NCI-H1048 (cell line): ENCODE data around the gene ENAM.
"Not testable (repeated sequence)": the region's sequence is repeated elsewhere in the genome, so short reads cannot be mapped to it uniquely, and the experiment has no call there.

Source experiments
- DNase-seq: peaks from one replicate; lab custom pipeline; 2025; lab: John Stamatoyannopoulos, UW

The ENAM gene

DNA sequence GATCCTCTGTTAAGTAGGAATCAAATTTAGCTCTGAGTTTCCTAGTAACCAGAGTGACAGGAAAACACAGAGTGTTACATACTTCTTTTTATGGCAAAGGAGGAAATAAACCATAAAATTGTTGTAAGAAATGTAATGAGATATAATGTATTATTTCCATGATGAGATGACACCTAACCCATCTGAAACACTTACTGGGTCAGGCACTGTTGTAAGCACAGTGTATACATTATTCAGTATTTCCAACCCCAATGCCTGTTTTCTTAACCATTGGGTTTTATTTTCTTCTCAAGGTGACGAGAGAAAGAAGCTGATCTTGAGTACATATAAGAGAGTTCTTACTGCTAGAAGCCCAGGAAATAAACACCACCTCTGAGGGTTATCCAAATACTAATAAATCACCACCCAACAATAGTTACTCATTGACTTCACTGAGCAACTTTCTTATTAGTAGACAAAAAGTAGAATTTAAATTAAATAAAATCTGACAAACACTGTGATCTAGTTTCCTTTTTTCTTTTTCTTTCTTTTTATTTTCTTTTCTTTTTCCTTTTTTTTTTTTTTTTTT lies 4.2 kb upstream of the ENAM start:
- no peak for DNase-seq

DNA sequence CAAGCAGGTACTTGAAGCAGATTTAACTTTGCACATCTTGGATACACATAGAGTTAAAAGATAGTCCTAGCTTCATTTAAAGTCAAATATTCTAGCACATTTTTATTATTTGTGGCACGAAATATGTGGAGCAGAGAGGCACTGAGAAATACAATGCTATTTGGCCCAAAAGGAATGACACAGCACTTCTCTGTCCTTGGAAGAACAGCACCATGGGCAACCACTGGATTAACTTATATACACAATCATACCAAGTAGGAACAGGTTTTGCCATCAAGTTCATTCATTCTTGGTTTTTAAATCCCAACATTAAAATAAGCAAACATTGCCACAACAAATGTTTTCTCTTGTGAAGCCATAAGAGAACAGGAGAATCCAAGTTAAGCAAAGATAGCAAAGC lies 924 bp upstream of the ENAM start:
- no peak for DNase-seq

DNA sequence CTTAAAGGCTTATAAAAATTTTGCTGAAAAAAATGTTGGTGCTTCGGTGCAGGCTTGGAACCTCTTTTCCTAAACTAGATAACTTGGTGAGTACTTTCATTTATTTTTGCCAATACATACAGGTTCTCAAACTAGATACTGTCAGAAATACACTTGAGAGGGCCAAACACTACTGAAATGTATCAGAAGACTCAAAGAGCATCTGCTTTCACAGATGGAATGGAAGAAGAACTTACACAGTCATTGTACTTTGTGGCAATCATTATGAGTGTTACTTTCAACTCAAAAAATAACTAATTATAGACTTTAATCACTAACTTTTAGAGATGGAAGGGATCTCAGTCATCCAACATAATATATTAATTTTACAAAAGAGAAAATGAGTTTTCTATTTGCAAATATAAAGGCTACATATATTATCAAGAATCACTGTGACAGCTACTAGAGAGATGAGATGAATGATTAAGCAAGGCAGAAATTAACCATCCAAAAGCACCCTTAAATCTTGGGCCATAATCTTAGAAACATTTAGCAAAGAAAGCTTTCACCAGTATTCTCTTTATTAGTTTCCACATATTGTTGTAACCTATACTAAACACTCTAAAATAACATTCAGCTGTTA lies 1.0 kb downstream of the ENAM start:
- no peak for DNase-seq

DNA sequence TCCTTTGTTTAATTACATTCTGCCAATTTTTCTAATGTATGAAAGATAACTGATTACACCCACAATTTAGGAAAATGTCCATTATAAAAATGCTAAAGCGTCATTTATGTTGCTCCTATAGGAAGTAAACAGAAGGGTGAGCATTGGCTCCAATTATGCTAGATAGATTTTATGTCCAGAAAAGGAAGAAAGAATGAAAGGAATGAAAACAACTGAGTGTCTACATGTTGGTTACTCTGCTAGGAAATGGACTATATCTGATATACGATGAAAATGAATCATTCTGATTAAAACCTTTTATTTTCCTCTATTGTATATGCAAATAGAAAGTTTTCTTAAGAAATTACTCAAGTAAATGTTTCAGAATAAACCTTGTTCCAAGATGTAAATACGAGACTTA lies 1.6 kb downstream of the ENAM start:
- no peak for DNase-seq

DNA sequence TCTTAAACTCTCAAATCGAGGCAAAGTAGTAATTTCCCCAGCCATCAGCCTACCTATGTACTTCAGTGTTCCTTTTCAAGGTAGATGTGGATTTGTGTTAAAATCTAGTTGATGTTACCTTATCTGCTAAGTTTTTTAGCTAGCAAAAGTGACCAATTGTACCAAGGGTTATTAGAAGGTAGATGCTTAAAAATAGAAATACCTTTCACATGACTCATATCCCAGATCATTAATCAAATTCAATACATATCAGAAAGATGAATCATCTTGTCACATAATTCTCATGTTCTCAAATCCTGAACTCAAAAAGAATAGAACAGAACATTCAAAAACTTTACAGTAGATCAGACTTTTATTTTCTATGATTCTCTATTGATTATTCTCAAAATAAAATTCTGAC lies 3.5 kb downstream of the ENAM start:
- no peak for DNase-seq

DNA sequence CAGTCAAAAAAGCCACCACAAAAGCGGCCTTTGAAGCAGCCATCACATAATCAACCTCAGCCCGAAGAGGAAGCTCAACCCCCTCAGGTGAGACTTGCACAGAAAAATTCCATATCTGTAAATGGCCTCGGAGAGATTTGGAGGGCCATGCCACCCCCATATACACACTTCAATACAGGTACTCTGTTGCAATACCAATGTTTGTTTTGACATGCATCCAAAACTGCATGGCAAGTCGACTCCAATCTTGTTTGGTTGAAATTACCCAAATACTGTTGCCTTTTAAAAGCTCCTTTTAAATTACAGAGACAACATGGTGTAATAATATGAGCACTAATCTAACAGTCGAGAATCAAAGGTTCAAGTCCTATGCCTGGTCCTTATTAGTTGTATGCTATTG lies 5.9 kb downstream of the ENAM start:
- DNase-seq: no peak

DNA sequence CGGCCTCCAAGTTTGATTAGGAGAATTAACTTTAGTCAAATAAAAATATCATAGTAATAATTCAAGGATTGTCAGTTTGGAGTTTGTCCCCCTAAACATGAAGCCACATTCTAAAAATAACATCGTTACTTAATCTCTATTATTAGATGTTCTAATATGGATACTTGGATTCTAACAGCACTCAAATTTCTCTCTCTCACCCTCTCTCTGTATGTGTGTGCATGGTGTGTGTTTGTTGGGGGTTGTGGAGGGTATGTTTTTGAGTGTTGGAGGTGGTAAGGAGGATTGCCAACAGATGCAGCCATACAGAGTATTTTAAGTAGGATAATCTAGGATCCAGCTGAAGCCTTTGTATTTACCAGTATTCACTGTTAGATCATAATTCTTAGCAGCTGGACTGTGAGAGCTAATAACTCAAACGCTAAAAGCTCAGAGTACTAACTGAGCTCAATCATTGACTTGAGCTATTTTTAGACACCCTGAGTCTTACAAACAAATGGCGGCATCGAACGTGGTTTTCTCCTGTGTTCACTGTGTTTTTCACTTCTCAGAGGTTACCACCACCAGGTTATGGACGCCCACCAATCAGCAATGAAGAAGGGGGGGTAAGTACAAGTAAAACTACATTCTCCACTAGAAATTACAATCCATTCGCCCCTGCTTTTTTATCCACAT lies 8.8 kb downstream of the ENAM start:
- DNase-seq: no peak

DNA sequence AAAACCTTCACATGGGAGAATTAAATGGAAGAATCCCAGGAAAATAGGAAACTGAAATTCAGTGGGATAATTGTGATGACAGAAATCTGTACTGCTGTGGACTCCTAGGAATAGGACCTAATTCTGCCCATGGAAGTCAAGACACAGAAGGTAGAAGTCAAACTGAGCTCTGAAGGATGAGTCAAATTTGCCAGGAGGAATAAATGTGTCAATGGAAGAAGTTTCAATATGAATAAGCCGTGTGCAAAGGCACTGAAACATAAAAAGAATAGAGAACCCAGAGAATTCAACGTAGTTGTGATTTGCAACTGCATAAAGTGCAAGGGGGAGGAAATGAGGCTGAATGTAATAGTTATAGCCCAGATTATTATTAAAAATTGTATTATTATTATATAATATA lies 11.6 kb downstream of the ENAM start:
- no peak for DNase-seq

DNA sequence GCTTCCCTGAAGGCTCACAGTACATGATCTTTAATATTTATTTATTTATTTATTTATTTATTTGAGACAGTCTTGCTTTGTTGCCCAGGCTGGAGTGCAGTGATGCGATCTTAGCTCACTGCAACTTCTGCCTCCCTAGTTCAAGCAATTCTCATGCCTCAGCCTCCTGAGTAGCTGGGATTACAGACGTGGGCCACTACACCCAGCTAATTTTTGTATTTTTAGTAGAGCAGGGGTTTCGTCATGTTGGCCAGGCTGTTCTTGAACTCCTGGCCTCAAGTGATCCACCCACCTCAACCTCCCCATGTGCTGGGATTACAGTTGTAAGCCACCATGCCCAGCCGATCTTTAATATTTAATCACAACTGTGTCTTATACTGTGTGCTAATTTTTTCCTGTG lies 22.2 kb downstream of the ENAM start:
- DNase-seq: not testable (repeated sequence)

DNA sequence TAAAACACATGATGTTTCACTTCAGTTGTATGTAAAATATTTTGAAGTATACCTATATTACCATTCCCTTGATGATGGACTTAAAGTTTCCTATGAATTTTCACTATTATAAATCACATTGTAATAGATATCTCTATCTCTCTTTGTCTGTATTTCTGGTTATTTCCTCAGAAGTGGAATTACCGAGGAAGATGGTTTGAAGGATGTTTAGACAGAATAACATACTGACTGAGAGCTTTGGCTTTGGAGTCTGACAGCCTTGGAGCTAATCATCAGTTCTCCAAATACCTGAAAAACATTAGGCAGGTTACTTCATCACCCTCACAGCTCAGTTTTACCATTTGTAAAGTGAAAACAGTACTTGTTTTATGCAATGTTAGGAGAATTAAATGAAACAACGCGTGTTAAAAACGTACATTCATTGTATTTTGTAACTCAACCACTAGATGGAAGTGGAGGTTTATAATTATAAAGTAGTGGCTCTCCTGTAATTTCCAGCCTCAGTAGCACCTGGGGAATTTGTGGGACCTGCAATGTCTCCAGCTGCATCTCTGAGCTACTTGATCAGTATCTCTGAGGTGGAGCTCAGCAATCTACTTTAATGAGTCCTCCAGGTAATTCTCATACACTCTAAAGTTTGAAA lies 23.4 kb downstream of the ENAM start:
- no peak for DNase-seq

DNA sequence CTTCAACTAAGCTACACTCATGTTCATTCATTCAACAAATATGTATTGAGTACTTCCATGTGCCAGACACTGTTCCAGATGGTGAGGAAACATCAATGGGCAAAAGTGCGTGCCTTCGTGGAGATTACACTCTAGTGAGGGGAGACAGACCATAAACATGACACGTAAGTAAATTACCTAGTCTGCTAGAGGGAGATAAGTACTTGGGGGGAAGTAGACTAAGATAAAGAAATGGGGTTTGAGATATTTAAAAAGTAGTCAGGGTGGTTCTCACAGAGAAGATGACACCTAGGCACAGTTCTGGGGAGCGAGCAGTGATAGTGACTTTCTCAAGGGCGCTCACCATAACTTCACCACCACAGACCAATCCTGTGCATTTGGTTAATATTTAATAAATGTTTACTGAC lies 26.1 kb downstream of the ENAM start:
- no peak for DNase-seq

DNA sequence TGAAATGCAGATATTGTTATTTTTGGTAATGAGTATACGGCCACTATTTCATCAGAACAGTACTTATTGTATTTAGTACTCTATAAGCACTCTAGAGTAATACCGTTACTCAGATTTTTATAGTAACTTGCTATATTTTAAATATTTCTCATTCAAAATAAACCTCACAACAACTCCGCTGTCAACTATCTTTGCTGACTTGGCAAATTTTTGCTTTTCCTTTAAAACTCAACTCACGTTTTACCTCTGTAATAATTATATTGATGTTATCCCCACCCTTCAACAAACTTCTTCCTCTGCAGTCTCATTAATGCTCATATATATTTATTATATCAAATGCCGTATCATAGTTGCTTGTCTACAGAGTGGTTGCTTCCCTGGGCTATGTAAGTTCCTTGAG lies 28.8 kb downstream of the ENAM start:
- DNase-seq: no peak

DNA sequence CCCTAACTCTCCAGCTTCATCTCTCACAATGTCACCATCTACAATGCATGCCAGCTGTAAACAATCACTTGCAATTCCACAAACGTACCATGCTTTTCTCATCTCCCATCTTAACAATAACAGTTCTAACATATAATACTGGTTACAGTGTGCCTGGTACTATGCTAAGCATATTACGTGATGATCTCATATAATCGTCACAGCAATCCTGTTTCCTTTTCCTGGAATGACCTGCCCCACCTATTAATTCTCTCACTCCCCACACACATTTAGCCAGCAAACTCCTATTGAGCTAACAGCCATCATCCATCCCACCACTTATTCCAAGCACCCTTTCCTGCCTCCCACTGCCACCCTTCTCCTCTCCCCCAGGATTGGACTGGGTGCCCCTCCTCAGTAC lies 29.9 kb downstream of the ENAM start:
- DNase-seq: no peak

DNA sequence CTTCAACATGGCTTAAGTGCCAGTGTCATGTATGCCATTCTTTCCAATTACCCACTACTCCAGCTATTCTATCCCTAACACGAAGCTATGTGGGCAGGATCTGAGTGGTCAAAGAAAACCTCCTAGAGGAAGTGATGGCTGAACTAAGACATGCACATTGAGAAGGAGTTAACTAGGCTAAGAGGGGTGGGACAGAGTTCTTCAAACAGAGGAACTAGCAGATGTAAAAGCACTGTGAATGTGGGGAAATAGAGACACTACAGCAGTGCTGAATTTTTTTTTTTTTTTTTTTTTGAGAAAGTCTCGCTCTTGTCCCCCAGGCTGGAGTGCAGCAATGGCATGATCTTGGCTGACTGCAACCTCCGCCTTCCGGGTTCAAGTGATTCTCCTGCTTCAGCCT lies 31.6 kb downstream of the ENAM start:
- no peak for DNase-seq

DNA sequence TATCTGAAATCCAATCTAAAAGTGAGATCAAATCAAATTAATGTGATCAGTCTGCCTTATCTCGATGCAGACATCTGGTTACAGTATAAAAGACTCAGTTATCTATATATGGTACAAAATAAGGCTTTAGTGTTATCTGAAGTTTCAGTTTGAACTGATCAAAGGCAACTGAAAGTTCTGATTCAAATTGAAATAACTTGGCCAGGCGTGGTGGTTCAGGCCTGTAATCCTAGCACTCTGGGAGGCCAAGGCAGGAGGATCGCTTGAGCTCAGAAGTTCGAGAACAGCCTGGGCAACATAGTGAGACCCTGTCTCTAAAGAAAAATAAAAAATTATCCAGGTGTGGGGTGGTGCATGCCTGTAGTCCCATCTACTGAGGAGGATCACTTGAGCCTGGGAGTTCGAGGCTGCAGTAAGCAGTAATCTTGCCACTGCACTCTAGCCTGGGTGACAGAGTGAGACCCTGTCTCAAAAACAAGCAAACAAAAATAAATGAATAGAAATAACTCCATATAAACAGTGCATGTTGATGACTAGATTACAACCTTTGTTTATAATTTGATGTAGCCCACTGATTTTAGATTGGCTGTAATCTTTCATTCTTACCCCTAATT lies 32.9 kb downstream of the ENAM start:
- DNase-seq: not testable (repeated sequence)

DNA sequence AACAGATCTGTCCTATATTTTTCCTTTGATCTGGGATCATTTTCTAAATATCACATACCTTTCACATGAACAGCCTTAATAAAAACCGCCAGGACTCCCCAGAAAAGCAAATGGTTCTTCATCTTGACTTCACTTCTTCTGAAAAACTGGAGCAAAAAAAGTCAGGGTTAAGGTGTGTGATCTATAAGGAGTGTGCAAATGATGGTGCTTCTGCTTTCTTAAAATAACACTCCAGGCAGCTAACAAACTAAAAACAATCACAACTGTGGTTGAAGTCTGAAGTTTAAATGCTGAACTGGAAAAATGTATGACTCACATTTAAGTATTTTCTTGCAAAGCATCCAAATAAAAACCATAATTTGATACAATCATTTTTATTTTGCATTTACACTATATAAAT lies 37.8 kb downstream of the ENAM start, which contains the start of gene JCHAIN:
JCHAIN (minus strand) TSS at position 140 of the 400 bp plus-strand sequence; CDS start at position 122, 18 bp downstream.
- no peak for DNase-seq

DNA sequence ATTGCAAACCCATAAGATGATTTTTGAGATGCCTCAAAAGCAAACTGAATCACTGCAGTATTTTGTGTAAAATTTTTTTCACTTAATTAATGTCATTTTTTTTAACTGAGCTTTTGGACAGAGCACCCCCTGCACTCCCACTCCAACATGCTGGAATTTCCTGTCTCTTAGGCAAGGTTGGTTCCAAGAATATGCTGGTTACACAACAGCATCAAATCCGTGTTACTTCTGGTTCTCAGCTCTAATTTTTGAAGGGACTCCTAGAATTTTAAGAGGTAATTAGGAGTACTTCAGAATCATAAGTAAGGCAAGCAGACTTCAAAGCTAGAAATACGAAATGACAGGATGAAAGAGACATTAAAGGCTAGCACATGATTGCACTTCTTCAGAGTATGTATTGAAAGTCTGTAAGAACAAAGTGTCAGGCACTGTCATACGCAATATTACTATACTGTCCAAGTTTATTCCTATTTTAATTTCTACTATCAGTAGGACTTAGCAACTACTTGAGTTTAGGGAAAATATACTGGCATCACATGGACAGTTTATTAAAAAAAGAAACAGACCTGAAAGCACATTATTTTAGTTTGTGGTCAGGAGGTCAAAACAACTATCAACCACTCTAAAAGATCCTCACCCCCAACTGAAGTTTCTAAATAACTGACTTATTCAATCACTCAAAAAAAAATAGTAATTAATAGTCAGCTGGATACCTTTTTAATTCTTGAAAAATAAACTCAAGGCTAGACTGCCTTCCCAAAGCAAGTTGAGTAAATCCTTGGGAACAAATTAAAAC lies 39.4 kb downstream of the ENAM start:
- no peak for DNase-seq

DNA sequence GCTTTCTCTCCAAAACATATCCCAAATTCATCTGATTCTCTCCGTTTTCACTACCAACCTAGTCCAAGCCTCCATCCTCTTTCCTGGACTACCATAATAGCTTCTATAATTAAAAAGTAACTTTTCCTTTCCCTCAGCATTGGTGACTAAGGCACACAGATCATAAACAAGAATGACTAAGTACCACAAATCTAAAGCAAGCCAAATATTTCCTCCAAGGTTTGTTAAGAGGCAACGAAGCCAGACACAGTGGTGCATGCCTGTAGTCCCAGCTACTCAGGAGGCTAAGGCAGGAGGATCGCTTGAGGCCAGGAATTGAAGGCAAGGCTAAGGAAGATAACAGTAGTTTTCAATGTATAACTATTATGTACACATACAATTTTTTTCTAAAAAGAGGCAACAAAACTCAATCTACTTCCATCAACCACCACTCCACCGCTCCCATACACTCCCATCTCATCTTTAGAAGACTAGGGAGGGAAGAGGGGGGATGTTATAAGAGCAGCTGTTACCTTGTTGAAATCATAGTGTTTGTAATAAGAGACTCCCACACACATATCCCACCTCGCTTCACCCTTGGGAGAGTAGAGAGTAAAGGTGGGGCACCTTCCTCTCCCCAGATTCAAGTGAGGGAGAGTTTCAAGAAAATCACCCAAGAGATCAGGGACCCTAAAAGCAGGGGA lies 41.9 kb downstream of the ENAM start:
- no peak for DNase-seq

DNA sequence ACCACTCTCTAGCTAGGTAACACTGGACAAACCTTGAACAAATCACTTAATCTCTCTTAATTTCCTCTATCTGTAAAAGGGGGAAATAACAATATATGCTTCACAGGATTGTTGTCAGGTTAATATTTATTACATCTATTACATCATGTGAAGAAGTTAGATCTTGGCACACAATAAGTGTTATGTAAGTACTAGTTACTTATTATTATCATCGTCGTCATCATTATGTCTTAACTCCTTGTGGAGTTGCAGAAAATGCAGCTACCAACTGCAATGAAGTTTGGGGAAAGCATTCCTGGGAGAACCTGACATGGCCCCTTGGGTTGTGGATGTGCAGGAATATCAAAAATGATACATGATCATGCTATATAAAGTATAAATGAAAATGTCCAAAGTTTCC lies 42.5 kb downstream of the ENAM start:
- no peak for DNase-seq

DNA sequence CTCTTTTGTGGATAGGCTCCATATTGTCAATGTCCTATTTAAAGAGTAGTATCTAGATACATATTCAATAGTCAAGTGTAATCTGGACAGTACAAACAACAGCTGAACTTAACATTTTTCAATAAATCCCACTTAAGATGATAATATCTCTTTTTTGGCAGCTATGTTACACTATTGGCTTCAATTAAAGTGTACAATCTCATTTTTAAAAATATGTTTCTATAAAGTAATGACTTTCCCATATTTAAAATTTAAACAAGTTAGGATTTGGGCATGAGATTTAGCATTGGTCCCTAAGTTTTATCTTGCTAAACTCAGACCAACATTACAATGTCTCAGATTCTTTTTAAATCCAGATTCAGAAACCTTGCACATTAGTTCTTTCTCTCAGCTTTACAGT lies 45.6 kb downstream of the ENAM start:
- no peak for DNase-seq

DNA sequence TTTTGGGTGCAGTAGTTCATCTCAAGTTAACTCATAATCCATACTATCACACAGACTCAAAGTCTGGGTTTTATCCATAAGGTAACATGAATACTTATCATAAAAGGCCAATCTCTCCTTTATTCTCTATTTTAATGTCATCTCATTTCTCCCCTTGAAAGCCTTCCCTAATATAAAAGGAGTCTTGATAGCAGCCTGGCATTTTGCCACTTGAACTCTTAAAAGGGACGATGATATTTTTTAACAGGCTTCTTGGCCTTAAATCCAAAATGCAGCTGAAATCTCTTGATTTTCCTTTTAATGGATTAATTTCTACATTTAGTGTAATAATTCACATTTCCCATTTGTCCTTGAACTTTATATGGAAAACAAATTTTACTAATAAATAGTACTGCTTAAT lies 46.2 kb downstream of the ENAM start:
- no peak for DNase-seq
